Smooth muscle cell (in vitro differentiated cells): ENCODE results near the gene RRP12. TPM values are rescaled to one million over a fixed set of nuclear protein-coding genes. Genes with fewer than 3 reads are reported as not detected.
A peak's percentile ranks its signal among the peaks of the same experiment; 100 is the strongest.
"Not testable (repeated sequence)": the region's sequence is repeated elsewhere in the genome, so short reads cannot be mapped to it uniquely, and the experiment has no call there.

Experiments used
- DNase-seq: peaks from one replicate; lab custom pipeline; 2025; ENCODE audit not compliant: unreplicated experiment; lab: John Stamatoyannopoulos, UW
- H2AFZ ChIP-seq: fragments of 200-600 bp; sonication (generic); 2 replicates; pipeline ENCODE4 v1.6.0; 2016; ENCODE audit warnings: antibody characterized with exemption, low read depth, mild to moderate bottlenecking
- H3F3A ChIP-seq: fragments of 200-600 bp; sonication (generic); 2 replicates; pipeline ENCODE4 v1.6.0; 2017; ENCODE audit warnings: antibody characterized with exemption, low read depth
- H3K27ac ChIP-seq: fragments of 200-600 bp; sonication (generic); 2 replicates; pipeline ENCODE4 v1.5.1; 2016; ENCODE audit warnings: low read depth, mild to moderate bottlenecking
- H3K27me3 ChIP-seq: fragments of 200-600 bp; sonication (generic); 2 replicates; pipeline ENCODE4 v1.6.1; 2016; ENCODE audit warnings: low read depth, mild to moderate bottlenecking
- H3K36me3 ChIP-seq: fragments of 200-600 bp; sonication (generic); 2 replicates; pipeline ENCODE4 v1.5.1; 2016; ENCODE audit warnings: low read depth
- H3K4me1 ChIP-seq: fragments of 200-600 bp; sonication (generic); 2 replicates; pipeline ENCODE4 v1.5.1; 2016; ENCODE audit warnings: low read depth
- H3K4me2 ChIP-seq: fragments of 200-600 bp; sonication (generic); 2 replicates; pipeline ENCODE4 v1.6.0; 2016; ENCODE audit warnings: mild to moderate bottlenecking
- H3K4me3 ChIP-seq: fragments of 200-600 bp; sonication (generic); 2 replicates; pipeline ENCODE4 v1.5.1; 2016; ENCODE audit warnings: mild to moderate bottlenecking
- H3K79me2 ChIP-seq: fragments of 200-600 bp; sonication (generic); 2 replicates; pipeline ENCODE4 v1.6.0; 2016; ENCODE audit warnings: low read depth, mild to moderate bottlenecking
- H3K9ac ChIP-seq: fragments of 200-600 bp; sonication (generic); 2 replicates; pipeline ENCODE4 v1.6.0; 2016; ENCODE audit warnings: low read depth
- H3K9me3 ChIP-seq: fragments of 200-600 bp; sonication (generic); replicated peaks from 2 replicates; pipeline ENCODE4 v1.5.1; 2016; ENCODE audit warnings: low read depth
- H4K20me1 ChIP-seq: fragments of 200-600 bp; sonication (generic); 2 replicates; pipeline ENCODE4 v1.6.0; 2016; ENCODE audit warnings: low read depth
- WGBS: methylation state at CpG from one replicate; pipeline ENCODE4 v1.1.7; 2016; ENCODE audit warnings: low lambda C conversion rate; 5-methylcytosine and 5-hydroxymethylcytosine counted together
- polyA plus RNA-seq: library from polyadenylated mRNA; unstranded; fragments of >200 nt; fragmentation: Nextera tagmentation; extraction: Ambion mirVana; gene quantifications from 2 replicates; pipeline ENCODE4 v1.2.1, GENCODE V29; 2016
- total RNA-seq: library from RNA; depleted of rRNA; stranded (reverse); fragments of >200 nt; gene quantifications from 2 replicates; pipeline ENCODE4 v1.2.3, GENCODE V29; 2014
- TF ChIP-seq, protein P1 (sequence below): fragments of 200-600 bp; sonication (generic); IDR thresholded peaks from 2 replicates; pipeline ENCODE4 v1.5.1; 2017; ENCODE audit warnings: borderline replicate concordance, mild to moderate bottlenecking, antibody characterized with exemption; ENCODE audit not compliant: insufficient read depth, poor library complexity, severe bottlenecking

RRP12 gene
- total and polyA plus RNA-seq, 2 experiments from 2014 or later, result 14.1 to 18.8 TPM

DNA sequence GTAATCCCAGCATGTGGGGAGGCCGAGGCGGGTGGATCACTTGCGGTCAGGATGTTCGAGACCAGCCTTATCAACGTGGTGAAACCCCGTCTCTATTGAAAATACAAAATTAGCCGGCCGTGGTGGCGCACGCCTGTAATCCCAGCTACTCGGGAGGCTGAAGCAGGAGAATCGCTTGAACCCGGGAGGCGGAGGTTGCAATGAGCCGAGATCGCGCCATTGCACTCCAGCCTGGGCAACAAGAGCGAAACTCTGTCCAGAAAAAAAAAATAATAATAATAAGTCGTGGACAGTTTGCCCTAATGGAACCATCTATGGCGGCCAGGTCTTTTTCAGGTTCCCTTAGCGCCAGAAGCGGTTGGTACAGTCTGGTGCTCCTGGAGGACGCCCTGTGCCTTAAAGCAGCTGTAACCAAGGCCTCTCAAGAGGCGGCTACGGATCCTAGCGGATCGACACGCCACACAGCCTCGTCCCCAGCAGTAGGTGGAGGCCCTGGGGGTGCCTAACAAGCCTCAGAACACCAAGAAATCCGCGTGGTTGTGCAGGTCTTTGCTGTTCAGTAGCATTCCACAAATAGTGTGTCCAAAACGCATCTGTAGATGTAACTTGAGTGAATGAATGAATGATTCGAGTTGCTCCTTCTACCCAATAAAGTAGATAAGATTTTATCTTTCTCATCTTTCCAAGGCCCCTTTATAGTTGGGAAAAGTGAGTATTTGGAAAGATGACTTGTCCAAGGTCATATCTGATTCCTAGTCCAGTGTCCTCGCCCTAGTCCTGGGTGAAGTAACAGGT, 25.8 kb upstream of the RRP12 start:
- H3K36me3 ChIP-seq, result peaks cover 8% of the 10 kb centered on the region
- peak overlapping the region; percentile 81 for H3K4me3 ChIP-seq
- H4K20me1 ChIP-seq, result peaks cover 49% of the 10 kb centered on the region
- peaks cover 10% of the 10 kb centered on the region for H3K4me1 ChIP-seq
- peaks cover 36% of the 10 kb centered on the region for H3F3A ChIP-seq
- WGBS, result 2% methylated on average over 34 of the region's 34 CpGs
- H3K79me2 ChIP-seq, result peaks cover 55% of the 10 kb centered on the region
- no peaks in the 10 kb centered on the region for H3K9me3 ChIP-seq
- DNase-seq, result no peak
- peak overlapping the region; percentile 94 for H3K4me2 ChIP-seq
- H3K27me3 ChIP-seq, result no peaks in the 10 kb centered on the region
- H3K9ac ChIP-seq, result peak overlapping the region; percentile 78
- H3K27ac ChIP-seq, result peak overlapping the region; percentile 90
- TF ChIP-seq, protein P1, sequence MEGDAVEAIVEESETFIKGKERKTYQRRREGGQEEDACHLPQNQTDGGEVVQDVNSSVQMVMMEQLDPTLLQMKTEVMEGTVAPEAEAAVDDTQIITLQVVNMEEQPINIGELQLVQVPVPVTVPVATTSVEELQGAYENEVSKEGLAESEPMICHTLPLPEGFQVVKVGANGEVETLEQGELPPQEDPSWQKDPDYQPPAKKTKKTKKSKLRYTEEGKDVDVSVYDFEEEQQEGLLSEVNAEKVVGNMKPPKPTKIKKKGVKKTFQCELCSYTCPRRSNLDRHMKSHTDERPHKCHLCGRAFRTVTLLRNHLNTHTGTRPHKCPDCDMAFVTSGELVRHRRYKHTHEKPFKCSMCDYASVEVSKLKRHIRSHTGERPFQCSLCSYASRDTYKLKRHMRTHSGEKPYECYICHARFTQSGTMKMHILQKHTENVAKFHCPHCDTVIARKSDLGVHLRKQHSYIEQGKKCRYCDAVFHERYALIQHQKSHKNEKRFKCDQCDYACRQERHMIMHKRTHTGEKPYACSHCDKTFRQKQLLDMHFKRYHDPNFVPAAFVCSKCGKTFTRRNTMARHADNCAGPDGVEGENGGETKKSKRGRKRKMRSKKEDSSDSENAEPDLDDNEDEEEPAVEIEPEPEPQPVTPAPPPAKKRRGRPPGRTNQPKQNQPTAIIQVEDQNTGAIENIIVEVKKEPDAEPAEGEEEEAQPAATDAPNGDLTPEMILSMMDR, result no peak
- no peak overlapping the region for H2AFZ ChIP-seq

DNA sequence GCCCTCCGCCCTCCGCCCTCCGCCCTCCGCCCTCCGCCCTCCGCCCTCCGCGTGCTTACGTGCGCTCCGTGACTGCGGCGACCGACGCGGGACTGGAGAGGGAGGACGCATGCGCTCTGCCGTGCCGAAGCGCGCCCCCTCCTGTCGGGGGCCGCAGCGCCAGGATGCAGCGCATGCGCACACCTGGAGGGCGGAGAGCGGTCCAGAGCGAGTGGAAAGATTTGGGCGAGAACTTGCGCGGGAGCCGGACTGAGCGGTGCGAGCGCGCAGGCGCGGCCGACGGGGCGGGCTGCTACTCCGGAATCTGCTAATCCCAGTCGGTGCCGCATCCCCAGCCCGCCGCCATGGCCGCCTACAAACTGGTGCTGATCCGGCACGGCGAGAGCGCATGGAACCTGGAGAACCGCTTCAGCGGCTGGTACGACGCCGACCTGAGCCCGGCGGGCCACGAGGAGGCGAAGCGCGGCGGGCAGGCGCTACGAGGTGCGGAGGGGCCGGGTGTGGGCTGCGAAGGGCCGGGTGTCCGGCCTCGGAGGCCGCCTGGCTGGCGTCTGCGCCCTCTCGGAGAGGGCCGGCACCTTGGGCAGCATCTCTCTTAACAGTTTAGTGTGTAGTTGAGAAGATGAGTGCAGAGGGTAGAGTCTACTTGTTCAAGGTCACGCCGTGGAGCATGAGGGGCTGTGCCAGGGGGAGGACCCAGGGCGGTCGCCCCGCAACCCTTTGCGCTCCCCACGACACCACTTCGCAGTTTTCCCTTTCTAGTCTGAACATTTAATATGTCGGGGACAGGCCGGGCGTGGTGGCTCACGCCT, 25.0 kb upstream of the RRP12 start, which contains the start of gene PGAM1:
TSS of gene PGAM1 (plus strand) at position 228 of the 812 bp plus-strand sequence. CDS start at position 345, 117 bp downstream.
- no peaks in the 10 kb centered on the region for H3K27me3 ChIP-seq
- peaks cover 48% of the 10 kb centered on the region for H3K79me2 ChIP-seq
- H3K4me2 ChIP-seq, result peak within 1 kb of the TSS; percentile 94
- peak within 1 kb of the TSS; percentile 78 for H3K9ac ChIP-seq
- H3K4me3 ChIP-seq, result peak within 1 kb of the TSS; percentile 81
- H2AFZ ChIP-seq, result peak within 1 kb of the TSS; percentile 80
- H3K36me3 ChIP-seq, result peaks cover under 1% of the 10 kb centered on the region
- peaks cover 10% of the 10 kb centered on the region for H3K4me1 ChIP-seq
- peak; percentile 85 for DNase-seq
- TF ChIP-seq, protein P1, result peak; percentile 59
- WGBS, result 3% methylated on average over 87 of the region's 90 CpGs
- peaks cover 42% of the 10 kb centered on the region for H4K20me1 ChIP-seq
- no peaks in the 10 kb centered on the region for H3K9me3 ChIP-seq
- H3F3A ChIP-seq, result peaks cover 30% of the 10 kb centered on the region
- peak within 1 kb of the TSS; percentile 90 for H3K27ac ChIP-seq

DNA sequence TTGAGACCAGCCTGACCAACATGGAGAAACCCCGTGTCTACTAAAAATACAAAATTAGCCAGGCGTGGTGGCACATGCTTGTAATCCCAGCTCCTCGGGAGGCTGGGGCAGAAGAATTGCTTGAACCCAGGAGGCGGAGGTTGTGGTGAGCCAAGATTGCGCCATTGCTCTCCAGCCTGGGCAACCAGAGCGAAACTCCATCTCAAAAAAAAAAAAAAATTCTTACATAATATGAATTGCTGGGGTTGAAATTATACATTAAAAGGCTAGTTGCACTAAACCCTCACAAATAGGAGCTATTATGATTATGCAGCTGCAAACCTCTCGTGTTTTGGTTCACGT, 22.6 kb upstream of the RRP12 start:
- not testable (repeated sequence) for H3K9ac ChIP-seq, H2AFZ ChIP-seq, H3K4me3 ChIP-seq, H3K36me3 ChIP-seq, H3K27me3 ChIP-seq, H3K9me3 ChIP-seq, DNase-seq, H3K4me2 ChIP-seq
- Histone ChIP-seq H4K20me1 (peaks cover 19% of the 10 kb centered on the region), H3K79me2 (peaks cover 26% of the 10 kb centered on the region), H3F3A (peaks cover 36% of the 10 kb centered on the region), H3K27ac (peak overlapping the region; percentile 79), H3K4me1 (peaks cover 14% of the 10 kb centered on the region)
- 85% methylated on average over 8 of the region's 8 CpGs for WGBS

DNA sequence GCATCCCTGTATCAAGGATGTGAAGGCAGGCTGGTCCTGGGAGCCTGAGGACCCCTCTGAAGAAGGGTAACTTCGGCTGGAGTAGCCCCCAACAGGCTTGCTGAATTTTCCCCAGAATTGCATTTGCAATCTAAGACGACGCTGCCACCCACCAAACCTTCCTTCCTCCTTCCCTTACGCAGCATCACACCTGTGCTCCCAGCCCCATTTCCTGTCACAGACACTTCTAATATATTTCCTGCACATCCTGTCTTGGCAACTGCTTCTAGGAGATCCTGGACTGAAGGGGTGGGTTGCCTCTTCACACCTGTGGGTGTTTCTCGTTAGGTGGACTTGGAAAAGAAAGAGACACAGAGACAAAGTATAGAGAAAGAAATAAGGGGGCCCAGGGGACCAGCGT, 15.4 kb upstream of the RRP12 start:
- Histone ChIP-seq H3K4me2 (no peak overlapping the region), H3K79me2 (no peaks in the 10 kb centered on the region), H3K9me3 (no peaks in the 10 kb centered on the region), H3K4me3 (no peak overlapping the region), H3K9ac (no peak overlapping the region), H3K27ac (no peak overlapping the region), H3K4me1 (peaks cover 16% of the 10 kb centered on the region), H3K36me3 (no peaks in the 10 kb centered on the region), H4K20me1 (no peaks in the 10 kb centered on the region), H2AFZ (no peak overlapping the region), H3F3A (peaks cover 16% of the 10 kb centered on the region), H3K27me3 (no peaks in the 10 kb centered on the region)
- WGBS, result 94% methylated on average over 6 of the region's 6 CpGs
- TF ChIP-seq, protein P1, result no peak
- no peak for DNase-seq
